ENCODE data around the gene COL26A1. TPM values are rescaled to one million over a fixed set of nuclear protein-coding genes. Genes with fewer than 3 reads are reported as not detected.

The COL26A1 gene
- total RNA-seq, 1 donor from 2014 or later: 1.4 TPM

DNA sequence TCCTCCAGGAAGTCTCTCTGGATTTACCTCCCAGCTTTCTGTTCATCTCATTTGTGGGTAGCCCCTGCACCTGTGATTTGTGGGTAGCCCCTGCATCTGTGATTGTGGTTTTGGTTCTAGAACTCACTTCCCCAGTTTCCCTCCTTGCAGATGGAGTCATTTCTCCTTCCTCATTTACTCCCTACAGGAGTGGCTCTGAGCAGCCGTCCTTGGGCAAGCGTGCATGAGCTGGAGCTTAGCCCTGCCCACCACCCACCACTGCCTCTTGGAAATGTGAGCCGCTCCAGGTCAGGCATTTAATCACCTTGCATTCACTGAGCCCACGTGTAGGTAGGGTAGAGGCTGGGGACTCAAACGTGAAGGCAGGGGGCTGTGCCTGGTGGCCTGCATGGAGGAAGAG lies 8.2 kb downstream of the COL26A1 start:
- no peak for DNase-seq (ENCODE audit: low spot score)

GRCh38 chr7:101373812-101374614 lies 11.3 kb downstream of the COL26A1 start:
- DNase-seq (ENCODE audit: low spot score): peak; percentile 54

DNA sequence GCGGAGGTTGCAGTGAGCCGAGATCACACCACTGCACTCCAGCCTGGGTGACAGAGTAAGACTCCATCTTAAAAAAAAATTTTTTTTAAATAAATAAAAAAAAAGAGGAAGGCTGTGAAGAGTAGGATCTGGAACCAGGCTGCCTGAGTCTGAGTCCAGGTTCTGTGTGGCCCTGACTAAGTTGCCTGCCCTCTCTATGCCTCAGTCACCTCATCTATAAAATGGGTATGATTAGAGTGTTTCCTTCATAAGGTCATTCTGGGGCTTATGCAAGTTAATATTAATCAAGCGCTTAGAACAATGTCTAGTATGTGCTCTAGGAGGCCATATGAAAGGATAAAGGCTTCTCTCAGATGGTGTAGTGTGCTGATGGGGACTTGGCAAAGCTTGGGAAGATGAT lies 12.3 kb downstream of the COL26A1 start:
- no peak for DNase-seq (ENCODE audit: low spot score)

DNA sequence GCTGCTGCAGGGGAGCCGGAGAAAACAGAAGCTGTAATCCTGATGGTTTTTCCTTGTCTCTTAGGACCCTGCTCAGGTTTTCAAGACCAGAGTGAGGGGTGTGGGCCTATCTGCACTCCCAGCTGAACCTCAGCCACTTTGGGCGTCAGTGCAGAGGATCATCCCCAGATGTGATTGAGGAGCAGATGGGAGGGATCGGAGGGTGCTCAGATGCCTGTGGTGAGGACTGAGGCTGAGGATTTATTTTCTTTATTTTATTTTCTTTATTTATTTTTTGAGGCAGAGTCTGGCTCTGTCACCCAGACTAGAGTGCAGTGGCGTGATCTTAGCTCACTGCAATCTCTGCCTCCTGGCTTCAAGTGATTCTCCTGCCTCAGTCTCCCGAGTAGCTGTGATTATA lies 13.9 kb downstream of the COL26A1 start:
- DNase-seq (ENCODE audit: low spot score): peak; percentile 50

DNA sequence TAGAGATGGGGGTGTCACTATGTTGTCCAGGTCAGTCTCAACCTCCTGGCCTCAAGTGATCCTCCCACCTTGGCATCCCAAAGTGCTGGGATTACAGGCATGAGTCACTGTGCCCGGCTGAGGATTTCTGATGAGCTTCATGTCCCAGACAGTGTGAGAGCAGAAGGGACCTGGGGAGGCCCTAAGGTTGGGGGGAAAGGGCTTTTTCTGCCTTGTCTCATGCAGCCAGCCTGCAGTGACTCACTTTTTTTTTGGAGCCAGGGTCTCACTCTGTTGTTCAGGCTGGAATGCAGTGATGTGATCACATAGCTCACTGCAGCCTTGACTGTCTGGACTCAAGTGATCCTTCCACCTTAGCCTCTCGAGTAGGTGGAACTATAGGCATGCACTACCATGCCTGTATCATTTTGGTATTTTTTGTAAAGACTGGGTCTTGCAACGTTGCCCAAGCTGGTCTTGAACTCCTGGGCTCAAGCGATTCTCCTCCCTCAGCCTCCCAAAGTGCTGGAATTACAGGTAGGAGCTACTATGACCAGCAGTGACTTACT lies 14.6 kb downstream of the COL26A1 start:
- DNase-seq (ENCODE audit: low spot score): peak; percentile 71

GRCh38 chr7:101378751-101379174 lies 16.1 kb downstream of the COL26A1 start:
- DNase-seq (ENCODE audit: low spot score): peak; percentile 61

DNA sequence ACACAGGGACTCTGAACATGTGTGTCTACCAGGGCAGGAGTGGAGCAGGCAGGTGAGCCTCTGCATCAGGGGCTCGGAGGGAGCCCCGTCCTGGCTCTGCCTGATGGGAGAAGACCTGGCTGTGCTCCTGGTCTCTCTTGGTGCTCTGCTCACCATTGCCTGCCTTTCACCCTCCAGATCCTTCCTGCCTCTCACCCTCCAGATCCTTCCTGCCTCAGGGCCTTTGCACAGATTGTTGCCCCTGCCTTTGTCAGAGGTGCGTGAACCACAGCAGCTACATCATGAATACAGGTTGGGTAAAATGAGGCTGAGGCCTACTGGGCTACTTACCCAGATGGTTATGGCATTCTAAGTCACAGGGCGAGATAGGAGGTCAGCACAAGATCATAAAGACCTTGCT lies 16.6 kb downstream of the COL26A1 start:
- DNase-seq (ENCODE audit: low spot score): no peak

DNA sequence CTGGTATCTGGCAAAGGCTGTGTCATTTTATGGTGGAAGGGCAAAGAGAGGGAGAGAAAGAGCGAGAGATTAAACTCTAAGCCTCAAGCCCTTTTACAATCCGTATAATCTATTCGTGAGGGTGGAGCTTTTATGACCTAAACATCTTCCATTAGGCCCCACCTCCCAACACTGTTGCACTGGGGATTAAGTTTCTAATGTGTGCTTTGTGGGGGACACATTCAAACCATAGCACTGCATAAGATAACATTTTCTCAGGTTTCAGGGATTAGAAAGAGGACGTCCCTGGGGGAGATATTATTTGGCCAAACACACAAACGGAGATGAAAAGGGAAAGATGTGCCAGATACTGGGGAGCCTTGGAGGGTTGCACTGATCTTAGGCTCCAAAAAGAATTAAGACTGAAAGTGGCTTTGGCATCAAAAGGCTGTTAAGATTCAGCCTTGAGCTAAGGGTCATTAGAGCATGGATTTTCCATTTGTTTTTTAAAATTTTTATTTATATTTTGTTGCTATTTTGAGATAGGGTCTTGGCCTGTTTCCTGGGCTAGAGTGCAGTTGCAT lies 19.0 kb downstream of the COL26A1 start:
- DNase-seq (ENCODE audit: low spot score): no peak

DNA sequence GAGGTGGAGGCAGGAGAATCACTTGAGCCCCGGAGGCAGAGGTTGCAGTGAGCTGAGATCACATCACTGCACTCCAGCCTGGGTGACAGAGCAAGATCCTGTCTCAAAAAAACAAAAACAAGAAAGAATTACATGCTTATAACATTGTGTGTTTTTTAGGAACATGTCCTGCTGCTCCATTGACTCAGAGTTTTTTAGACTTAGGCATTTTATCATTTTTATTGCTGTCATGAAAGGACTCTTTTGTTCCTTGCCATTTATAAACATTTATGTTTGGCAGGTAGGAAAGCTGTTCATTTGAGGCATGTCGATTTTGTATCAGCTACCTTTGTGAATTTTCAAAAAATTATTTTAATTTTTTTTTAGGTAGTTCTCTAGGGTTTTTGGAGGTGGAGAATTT lies 20.3 kb downstream of the COL26A1 start:
- DNase-seq (ENCODE audit: low spot score): no peak

GRCh38 chr7:101386177-101386557 lies 23.5 kb downstream of the COL26A1 start:
- no peak for DNase-seq (ENCODE audit: low spot score)

DNA sequence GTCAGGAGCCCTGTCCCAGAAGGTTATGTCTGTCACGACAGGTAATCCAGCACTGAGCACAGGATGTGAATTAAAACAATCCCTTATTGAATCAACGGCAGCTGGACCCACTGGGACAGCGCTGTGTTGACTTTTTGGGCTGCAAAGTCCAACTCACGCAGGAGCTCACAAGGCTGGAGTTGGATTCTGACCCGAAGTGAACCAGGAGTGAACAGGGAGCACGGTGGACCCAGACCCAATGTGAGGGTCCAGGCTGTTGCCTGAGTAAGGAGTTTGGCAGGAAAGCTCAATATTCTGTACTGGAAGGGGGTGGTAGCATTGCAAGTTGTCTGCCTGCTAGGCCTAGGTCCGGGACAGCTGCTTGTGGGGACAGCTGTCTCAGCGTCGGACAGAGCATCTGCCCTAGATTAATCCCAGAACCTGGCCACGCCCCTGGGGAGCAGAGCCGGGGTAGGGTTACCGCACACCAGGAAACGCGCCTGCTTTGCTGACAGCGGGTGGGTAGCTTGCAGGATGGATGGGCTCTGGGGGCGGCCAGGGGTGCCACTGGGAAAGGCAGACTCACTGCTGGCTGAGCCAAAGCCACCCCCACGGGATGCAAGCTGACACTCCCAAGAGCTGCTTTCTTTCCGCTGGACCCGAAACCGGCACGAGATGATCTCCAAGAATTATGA lies 24.0 kb downstream of the COL26A1 start:
- no peak for DNase-seq (ENCODE audit: low spot score)

- DNase-seq (ENCODE audit: low spot score): no peak
These were observed 28.2 kb downstream of the COL26A1 start for GRCh38 chr7:101390901-101391301.

- DNase-seq (ENCODE audit: low spot score): no peak
These were observed 29.3 kb downstream of the COL26A1 start for GRCh38 chr7:101391991-101392390.

DNA sequence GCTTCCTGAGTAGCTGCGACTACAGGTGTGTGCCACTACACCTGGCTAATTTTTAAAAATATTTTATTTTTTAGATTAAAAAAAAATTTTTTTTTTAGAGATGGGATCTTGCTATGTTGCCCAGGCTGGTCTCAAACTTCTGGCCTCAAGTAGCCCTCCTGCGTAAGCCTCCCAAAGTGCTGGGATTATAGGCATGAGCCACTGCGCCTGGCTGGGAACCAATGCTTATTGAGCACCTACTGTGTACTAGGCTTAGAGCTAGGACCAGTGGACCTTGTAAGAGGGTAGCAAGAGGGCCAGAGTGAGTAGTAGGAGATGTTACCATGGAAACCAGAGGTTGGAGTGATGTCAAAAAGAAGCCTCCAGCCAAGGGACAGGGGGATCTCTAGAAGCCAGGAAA lies 31.2 kb downstream of the COL26A1 start:
- no peak for DNase-seq (ENCODE audit: low spot score)

DNA sequence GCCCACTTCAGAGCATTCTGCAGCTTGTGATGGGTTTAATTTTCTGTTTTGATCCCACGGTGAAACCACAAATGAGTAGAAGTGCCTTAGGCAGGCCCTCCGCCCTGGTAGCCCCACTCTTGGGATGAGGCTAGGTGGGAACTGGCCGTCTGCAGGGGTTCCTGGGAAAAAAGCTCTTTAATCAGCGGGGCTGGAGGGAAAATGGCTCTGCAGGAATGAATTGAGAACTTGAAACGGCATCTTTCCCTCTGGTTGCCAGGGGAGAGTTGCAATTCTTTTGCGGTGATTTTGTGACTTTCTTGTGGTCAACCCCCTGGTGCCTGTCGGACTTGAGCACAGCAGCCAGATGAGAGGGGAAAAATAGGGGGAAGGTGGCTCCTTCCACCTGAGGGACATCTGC lies 32.7 kb downstream of the COL26A1 start:
- no peak for DNase-seq (ENCODE audit: low spot score)

- DNase-seq (ENCODE audit: low spot score): no peak
These were observed 34.6 kb downstream of the COL26A1 start for GRCh38 chr7:101397243-101397642.

DNA sequence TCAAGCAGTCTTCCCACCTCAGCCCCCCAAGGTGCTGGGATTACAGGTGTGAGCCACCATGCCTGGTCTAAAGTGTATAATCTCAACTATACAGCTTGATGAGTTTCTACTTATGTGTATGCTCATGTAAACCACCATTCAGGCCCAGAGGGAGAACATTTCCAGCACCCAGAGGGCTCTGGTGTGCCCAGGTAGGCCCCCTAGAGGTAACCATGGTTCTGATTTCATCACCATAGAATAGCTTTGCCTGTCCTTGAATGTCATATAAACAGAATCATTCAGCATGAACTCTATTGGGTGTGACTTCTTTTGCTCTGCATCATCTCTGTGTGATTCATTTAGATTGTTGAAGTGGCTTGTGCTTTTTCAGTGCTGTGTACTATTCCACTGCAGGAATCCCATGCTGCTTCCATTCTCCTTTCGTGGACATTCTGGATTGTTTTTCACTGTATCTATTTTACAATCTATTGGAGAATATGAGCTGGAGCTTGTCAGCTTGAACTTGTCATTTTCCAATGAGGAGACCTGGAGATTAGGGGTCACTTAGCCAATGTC lies 35.2 kb downstream of the COL26A1 start:
- no peak for DNase-seq (ENCODE audit: low spot score)

- no peak for DNase-seq (ENCODE audit: low spot score)
These were observed 36.0 kb downstream of the COL26A1 start for GRCh38 chr7:101398396-101399289.

GRCh38 chr7:101399759-101400158 lies 37.1 kb downstream of the COL26A1 start:
- no peak for DNase-seq (ENCODE audit: low spot score)

DNA sequence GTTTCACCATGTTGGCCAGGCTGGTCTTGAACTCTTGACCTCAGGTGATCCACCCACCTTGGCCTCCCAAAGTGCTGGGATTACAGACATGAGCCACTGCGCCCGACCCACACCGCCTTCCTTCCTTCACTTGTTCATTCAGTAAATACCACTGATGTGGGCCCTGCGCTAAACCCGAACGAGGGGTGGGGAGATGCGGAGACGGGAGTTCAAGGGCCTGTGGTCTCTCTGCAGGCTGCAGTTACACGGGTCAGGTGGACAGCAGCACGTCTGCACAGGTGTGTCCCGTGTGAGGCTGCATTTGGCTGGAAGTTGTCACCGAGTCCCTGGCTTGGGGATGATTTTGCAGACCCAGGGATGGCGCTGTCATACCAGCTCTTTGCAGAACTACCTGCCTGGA lies 38.1 kb downstream of the COL26A1 start:
- no peak for DNase-seq (ENCODE audit: low spot score)

- DNase-seq (ENCODE audit: low spot score): no peak
These were observed 38.9 kb downstream of the COL26A1 start for GRCh38 chr7:101401390-101402080.

Data from umbilical cord (tissue), 2 donors.